ENCODE data around the gene ALDH1A3.
A peak's percentile ranks its signal among the peaks of the same experiment; 100 is the strongest.

ALDH1A3 gene

GRCh38 chr15:100879464-100880138, at the start of gene ALDH1A3:
Gene ALDH1A3, plus strand, starts transcription at chr15:100879831. Its CDS starts 77 bp downstream, at chr15:100879908.
- peak within 1 kb of the TSS; percentile 59 for H3K4me2 ChIP-seq

GRCh38 chr15:100831467-100831866, 48.2 kb upstream of the ALDH1A3 start:
- TF ChIP-seq Cebpa-rat (IDR thresholded peaks at IDR 0.05), result no peak

More at GRCh38 chr15:100879464-100880138, at the start of gene ALDH1A3:
- Histone ChIP-seq H3K4me1 (0 out of 2 replicates have a peak, but pooled peaks cover 5% of the 10 kb centered on the region), H3K36me3 (no peaks in the 10 kb centered on the region), H4K20me1 (peaks cover 38% of the 10 kb centered on the region; the same call in 1 of the 2 replicates), H3K9me3 (peaks cover 16% of the 10 kb centered on the region), H3K27me3 (peaks cover 90% of the 10 kb centered on the region), H3K27ac (no peak within 1 kb of the TSS), H3K4me3 (peak within 1 kb of the TSS; percentile 48), H3K9ac (no peak within 1 kb of the TSS)
- TF ChIP-seq Cebpa-rat (IDR thresholded peaks at IDR 0.05), result no peak

GRCh38 chr15:100832149-100832942, 47.3 kb upstream of the ALDH1A3 start:
- Histone ChIP-seq H3K36me3 (no peaks in the 10 kb centered on the region), H3K9me3 (no peaks in the 10 kb centered on the region), H3K27ac (no peak overlapping the region), H3K4me1 (peaks cover 58% of the 10 kb centered on the region), H3K4me2 (peak overlapping the region; percentile 88; the same call in 1 of the 2 replicates), H3K9ac (no peak overlapping the region), H3K27me3 (no peaks in the 10 kb centered on the region), H3K4me3 (no peak overlapping the region), H4K20me1 (no peaks in the 10 kb centered on the region)
- no peak for TF ChIP-seq Cebpa-rat (IDR thresholded peaks at IDR 0.05)

More at GRCh38 chr15:100831467-100831866, 48.2 kb upstream of the ALDH1A3 start:
- Histone ChIP-seq H3K4me2 (peak overlapping the region; percentile 16; the same call in 1 of the 2 replicates), H3K4me1 (peaks cover 50% of the 10 kb centered on the region), H4K20me1 (no peaks in the 10 kb centered on the region), H3K9me3 (no peaks in the 10 kb centered on the region), H3K27ac (no peak overlapping the region), H3K36me3 (no peaks in the 10 kb centered on the region), H3K27me3 (no peaks in the 10 kb centered on the region), H3K9ac (no peak overlapping the region), H3K4me3 (no peak overlapping the region)

- H3K4me1 ChIP-seq, result peaks cover 58% of the 10 kb centered on the region
- H3K27ac ChIP-seq, result peak overlapping the region; percentile 62
- TF ChIP-seq Cebpa-rat (IDR thresholded peaks at IDR 0.05), result no peak
These were observed 45.9 kb upstream of the ALDH1A3 start for GRCh38 chr15:100833417-100834389.

GRCh38 chr15:100834731-100835130, 44.9 kb upstream of the ALDH1A3 start:
- TF ChIP-seq Cebpa-rat (IDR thresholded peaks at IDR 0.05), result no peak

More at GRCh38 chr15:100833417-100834389, 45.9 kb upstream of the ALDH1A3 start:
- H3K36me3 ChIP-seq, result no peaks in the 10 kb centered on the region
- peak overlapping the region; percentile 88 for H3K4me2 ChIP-seq
- H3K9ac ChIP-seq, result peak overlapping the region; percentile 63
- H3K4me3 ChIP-seq, result peak overlapping the region; percentile 51
- H3K27me3 ChIP-seq, result no peaks in the 10 kb centered on the region
- no peaks in the 10 kb centered on the region for H4K20me1 ChIP-seq
- no peaks in the 10 kb centered on the region; the same call in 1 of the 2 replicates for H3K9me3 ChIP-seq

GRCh38 chr15:100835636-100836035, 44.0 kb upstream of the ALDH1A3 start:
- Histone ChIP-seq H3K4me3 (no peak overlapping the region), H3K36me3 (no peaks in the 10 kb centered on the region), H3K4me1 (peaks cover 58% of the 10 kb centered on the region), H3K27ac (no peak overlapping the region), H3K27me3 (no peaks in the 10 kb centered on the region), H3K9ac (no peak overlapping the region), H3K9me3 (no peaks in the 10 kb centered on the region; the same call in 1 of the 2 replicates), H4K20me1 (no peaks in the 10 kb centered on the region), H3K4me2 (peak overlapping the region; percentile 64; the same call in 1 of the 2 replicates)
- no peak for TF ChIP-seq Cebpa-rat (IDR thresholded peaks at IDR 0.05)

More at GRCh38 chr15:100834731-100835130, 44.9 kb upstream of the ALDH1A3 start:
- Histone ChIP-seq H3K4me2 (peak overlapping the region; percentile 88), H3K9ac (no peak overlapping the region), H3K9me3 (no peaks in the 10 kb centered on the region; the same call in 1 of the 2 replicates), H3K4me1 (peaks cover 58% of the 10 kb centered on the region), H3K27me3 (no peaks in the 10 kb centered on the region), H3K27ac (peak overlapping the region; percentile 62), H4K20me1 (no peaks in the 10 kb centered on the region), H3K36me3 (no peaks in the 10 kb centered on the region), H3K4me3 (peak overlapping the region; percentile 51; the same call in 1 of the 2 replicates)

GRCh38 chr15:100836501-100836900, 43.1 kb upstream of the ALDH1A3 start:
- Histone ChIP-seq H3K27me3 (no peaks in the 10 kb centered on the region), H3K4me3 (no peak overlapping the region), H3K27ac (0 out of 2 replicates have a peak overlapping the region, but pooled peaks have one; percentile 42), H3K9ac (no peak overlapping the region), H3K4me1 (peaks cover 53% of the 10 kb centered on the region), H3K4me2 (peak overlapping the region; percentile 64), H3K36me3 (no peaks in the 10 kb centered on the region), H3K9me3 (no peaks in the 10 kb centered on the region; the same call in 1 of the 2 replicates), H4K20me1 (no peaks in the 10 kb centered on the region)
- TF ChIP-seq Cebpa-rat (IDR thresholded peaks at IDR 0.05), result no peak

- H3K27ac ChIP-seq, result no peak overlapping the region
These were observed 38.2 kb upstream of the ALDH1A3 start for GRCh38 chr15:100841426-100841825.

More at GRCh38 chr15:100841426-100841825, 38.2 kb upstream of the ALDH1A3 start:
- Histone ChIP-seq H3K4me1 (peaks cover 8% of the 10 kb centered on the region), H3K9ac (no peak overlapping the region), H3K9me3 (no peaks in the 10 kb centered on the region; the same call in 1 of the 2 replicates), H3K36me3 (no peaks in the 10 kb centered on the region), H3K4me2 (no peak overlapping the region), H3K27me3 (no peaks in the 10 kb centered on the region), H4K20me1 (no peaks in the 10 kb centered on the region), H3K4me3 (no peak overlapping the region)
- TF ChIP-seq Cebpa-rat (IDR thresholded peaks at IDR 0.05), result no peak
